Stimulated activated CD8-positive, alpha-beta memory T cell treated with anti-CD3 and anti-CD28 coated beads, Interleukin-7, amount 100 ng/mL, for 48 hours (primary cell): ENCODE data around the gene MYOZ3.

Experiments used
- DNase-seq, 2 donors: peaks; one replicate each; pipeline ENCODE4 v3.0.0-alpha.2; 2020; ENCODE audit warnings: low read depth in 1 of 2; ENCODE audit errors: extremely low read depth in 1 of 2

The MYOZ3 gene

GRCh38 chr5:150661086-150661485 lies at the start of gene MYOZ3:
Gene MYOZ3 (plus strand): TSS chr5:150661251. CDS start chr5:150662942, 1,691 bp downstream.
- DNase-seq, result no peak

GRCh38 chr5:150612405-150612804 lies 48.6 kb upstream of the MYOZ3 start:
- DNase-seq, result no peak

GRCh38 chr5:150612905-150613670 lies 48.0 kb upstream of the MYOZ3 start:
- no peak for DNase-seq

GRCh38 chr5:150613991-150614660 lies 46.9 kb upstream of the MYOZ3 start:
- DNase-seq, result no peak

- DNase-seq, result no peak
These were observed 46.4 kb upstream of the MYOZ3 start for GRCh38 chr5:150614661-150615060.

- no peak for DNase-seq
These were observed 45.8 kb upstream of the MYOZ3 start for GRCh38 chr5:150615141-150615699.

GRCh38 chr5:150616024-150616470 lies 45.0 kb upstream of the MYOZ3 start:
- no peak for DNase-seq

- DNase-seq, result no peak
These were observed 44.5 kb upstream of the MYOZ3 start for GRCh38 chr5:150616506-150616905.

GRCh38 chr5:150618163-150618562 lies 42.9 kb upstream of the MYOZ3 start:
- no peak for DNase-seq

GRCh38 chr5:150618588-150619281 lies 42.3 kb upstream of the MYOZ3 start:
- no peak for DNase-seq

GRCh38 chr5:150619359-150620230 lies 41.5 kb upstream of the MYOZ3 start:
- DNase-seq, result no peak

- no peak for DNase-seq
These were observed 39.8 kb upstream of the MYOZ3 start for GRCh38 chr5:150621301-150621700.

- DNase-seq, result no peak
These were observed 38.9 kb upstream of the MYOZ3 start for GRCh38 chr5:150622157-150622556.

GRCh38 chr5:150623152-150623877 lies 37.7 kb upstream of the MYOZ3 start:
- no peak for DNase-seq

GRCh38 chr5:150623878-150624216 lies 37.2 kb upstream of the MYOZ3 start:
- no peak for DNase-seq

GRCh38 chr5:150624334-150625163 lies 36.5 kb upstream of the MYOZ3 start:
- no peak for DNase-seq

- DNase-seq, result no peak
These were observed 35.9 kb upstream of the MYOZ3 start for GRCh38 chr5:150625164-150625535.

GRCh38 chr5:150625831-150626746 lies 35.0 kb upstream of the MYOZ3 start:
- no peak for DNase-seq
